Measurements from ENCODE around the gene PSMD9. TPM values are rescaled to one million over a fixed set of nuclear protein-coding genes. Genes with fewer than 3 reads are reported as not detected.

The PSMD9 gene
- total and polyA plus RNA-seq, 12 donors = 31.4 to 145 (median 55.7) TPM

DNA sequence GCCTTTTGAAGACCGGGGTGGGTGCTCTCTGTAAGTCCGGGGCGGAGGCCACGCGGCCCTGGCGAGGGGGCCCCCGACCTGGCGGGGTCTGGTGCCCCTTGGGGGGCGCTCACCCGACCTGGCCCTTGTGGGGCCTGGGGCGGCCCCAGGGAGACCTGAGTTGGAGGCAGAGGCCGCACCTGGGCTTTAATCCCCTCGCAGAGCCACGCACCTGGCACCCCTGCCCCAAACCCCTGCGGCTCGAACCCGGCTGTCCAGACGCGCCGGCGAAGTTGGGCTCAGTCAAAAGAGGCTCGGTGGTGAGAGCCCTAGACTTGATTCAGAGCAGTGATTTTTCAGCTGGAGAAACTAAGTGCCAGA, 30.1 kb downstream of the PSMD9 start:
- H3K27ac ChIP-seq = peak overlapping the region in 1 of 5 donors; percentile 66
- peak overlapping the region in 2 of 4 donors; percentile 40 to 63 for H3K4me3 ChIP-seq

DNA sequence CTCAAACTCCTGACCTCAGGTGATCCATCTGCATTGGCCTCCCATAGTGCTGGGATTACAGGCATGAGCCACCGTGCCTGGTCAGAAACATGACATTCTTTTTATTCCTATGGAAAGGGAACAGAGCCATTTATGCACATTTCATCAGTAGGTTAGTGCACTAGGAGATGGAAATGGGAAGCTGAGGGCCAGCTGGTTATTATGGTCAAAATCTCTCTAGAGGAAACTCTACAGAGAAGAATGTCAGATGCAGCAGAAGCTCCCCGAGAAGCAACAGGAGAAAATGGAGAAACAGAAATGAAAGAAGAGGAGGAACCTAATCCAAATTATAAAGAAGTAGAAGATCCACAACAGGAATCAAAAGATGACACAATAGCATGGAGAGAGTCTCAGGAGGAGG, 32.5 kb downstream of the PSMD9 start:
- intact Hi-C loops (cut with DNase I) = loop anchor here in 1 of 2 donors (10.0 kb wide), 1 partner anchor 204 kb away; no protein-coding TSS in a partner anchor
- Histone ChIP-seq H3K27me3 (no peaks in the 10 kb centered on the region), H3K4me3 (no peak overlapping the region), H3K36me3 (replicated peaks in 1 of 2) (peaks cover 0 to 15% of the 10 kb centered on the region in 2 donors), H3K27ac (no peak overlapping the region), H3K9me3 (replicated peaks in 1 of 3) (no peaks in the 10 kb centered on the region), H3K4me1 (replicated peaks in 1 of 2) (peaks cover 5% of the 10 kb centered on the region in 2 donors)
- no peak for DNase-seq
- WGBS, 4 donors = 72 to 91% (median 84%) methylated on average over 2 of the region's 2 CpGs
- TF ChIP-seq POLR2A (IDR thresholded peaks at IDR 0.05) = no peak
- TF ChIP-seq, protein P1, sequence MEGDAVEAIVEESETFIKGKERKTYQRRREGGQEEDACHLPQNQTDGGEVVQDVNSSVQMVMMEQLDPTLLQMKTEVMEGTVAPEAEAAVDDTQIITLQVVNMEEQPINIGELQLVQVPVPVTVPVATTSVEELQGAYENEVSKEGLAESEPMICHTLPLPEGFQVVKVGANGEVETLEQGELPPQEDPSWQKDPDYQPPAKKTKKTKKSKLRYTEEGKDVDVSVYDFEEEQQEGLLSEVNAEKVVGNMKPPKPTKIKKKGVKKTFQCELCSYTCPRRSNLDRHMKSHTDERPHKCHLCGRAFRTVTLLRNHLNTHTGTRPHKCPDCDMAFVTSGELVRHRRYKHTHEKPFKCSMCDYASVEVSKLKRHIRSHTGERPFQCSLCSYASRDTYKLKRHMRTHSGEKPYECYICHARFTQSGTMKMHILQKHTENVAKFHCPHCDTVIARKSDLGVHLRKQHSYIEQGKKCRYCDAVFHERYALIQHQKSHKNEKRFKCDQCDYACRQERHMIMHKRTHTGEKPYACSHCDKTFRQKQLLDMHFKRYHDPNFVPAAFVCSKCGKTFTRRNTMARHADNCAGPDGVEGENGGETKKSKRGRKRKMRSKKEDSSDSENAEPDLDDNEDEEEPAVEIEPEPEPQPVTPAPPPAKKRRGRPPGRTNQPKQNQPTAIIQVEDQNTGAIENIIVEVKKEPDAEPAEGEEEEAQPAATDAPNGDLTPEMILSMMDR (IDR thresholded peaks at IDR 0.05) = no peak

More for the DNA sequence above, 30.1 kb downstream of the PSMD9 start:
- 11 to 42% (median 28%) methylated on average over 10 to 22 of the region's 22 CpGs for WGBS, 4 donors
- H3K27me3 ChIP-seq = no peaks in the 10 kb centered on the region
- no peaks in the 10 kb centered on the region for H3K9me3 ChIP-seq (replicated peaks in 1 of 3)
- peaks cover 5% of the 10 kb centered on the region in 2 donors for H3K4me1 ChIP-seq (replicated peaks in 1 of 2)
- intact Hi-C loops (cut with DNase I) = no loop called here
- peaks cover 0 to 36% of the 10 kb centered on the region in 2 donors for H3K36me3 ChIP-seq (replicated peaks in 1 of 2)
- DNase-seq = no peak
- TF ChIP-seq, protein P1 (IDR thresholded peaks at IDR 0.05) = no peak
- no peak for TF ChIP-seq POLR2A (IDR thresholded peaks at IDR 0.05)

DNA sequence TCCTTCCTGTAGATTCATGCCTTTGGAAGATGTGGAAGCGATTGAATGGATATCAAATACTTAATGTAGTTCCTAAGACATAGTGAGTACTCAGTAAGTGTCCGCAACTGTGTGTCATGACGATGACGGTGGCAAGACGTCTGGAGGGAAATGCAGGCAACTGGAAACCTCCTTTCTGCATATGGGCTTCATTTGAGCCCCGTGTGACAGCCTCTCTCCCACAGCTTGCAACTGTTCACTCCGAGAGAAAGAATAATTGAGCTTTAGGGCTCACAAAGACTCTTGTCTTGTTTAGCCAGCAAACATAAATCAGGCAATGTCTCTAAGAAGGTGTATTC, 36.7 kb downstream of the PSMD9 start:
- Histone ChIP-seq H3K4me1 (replicated peaks in 1 of 2) (peaks cover 0 to 7% of the 10 kb centered on the region in 2 donors), H3K4me3 (no peak overlapping the region), H3K27ac (peak overlapping the region in 2 of 5 donors; percentile 66 to 69), H3K27me3 (no peaks in the 10 kb centered on the region), H3K36me3 (replicated peaks in 1 of 2) (no peaks in the 10 kb centered on the region), H3K9me3 (replicated peaks in 1 of 3) (no peaks in the 10 kb centered on the region)
- DNase-seq = no peak
- TF ChIP-seq, protein P1 (IDR thresholded peaks at IDR 0.05) = no peak
- no peak for TF ChIP-seq POLR2A (IDR thresholded peaks at IDR 0.05)
- WGBS, 4 donors = 48 to 68% (median 61%) methylated on average over 7 of the region's 7 CpGs
- intact Hi-C loops (cut with DNase I) = loop anchor here in 1 of 2 donors (10.0 kb wide), 1 partner anchor 199 kb away; no protein-coding TSS in a partner anchor

DNA sequence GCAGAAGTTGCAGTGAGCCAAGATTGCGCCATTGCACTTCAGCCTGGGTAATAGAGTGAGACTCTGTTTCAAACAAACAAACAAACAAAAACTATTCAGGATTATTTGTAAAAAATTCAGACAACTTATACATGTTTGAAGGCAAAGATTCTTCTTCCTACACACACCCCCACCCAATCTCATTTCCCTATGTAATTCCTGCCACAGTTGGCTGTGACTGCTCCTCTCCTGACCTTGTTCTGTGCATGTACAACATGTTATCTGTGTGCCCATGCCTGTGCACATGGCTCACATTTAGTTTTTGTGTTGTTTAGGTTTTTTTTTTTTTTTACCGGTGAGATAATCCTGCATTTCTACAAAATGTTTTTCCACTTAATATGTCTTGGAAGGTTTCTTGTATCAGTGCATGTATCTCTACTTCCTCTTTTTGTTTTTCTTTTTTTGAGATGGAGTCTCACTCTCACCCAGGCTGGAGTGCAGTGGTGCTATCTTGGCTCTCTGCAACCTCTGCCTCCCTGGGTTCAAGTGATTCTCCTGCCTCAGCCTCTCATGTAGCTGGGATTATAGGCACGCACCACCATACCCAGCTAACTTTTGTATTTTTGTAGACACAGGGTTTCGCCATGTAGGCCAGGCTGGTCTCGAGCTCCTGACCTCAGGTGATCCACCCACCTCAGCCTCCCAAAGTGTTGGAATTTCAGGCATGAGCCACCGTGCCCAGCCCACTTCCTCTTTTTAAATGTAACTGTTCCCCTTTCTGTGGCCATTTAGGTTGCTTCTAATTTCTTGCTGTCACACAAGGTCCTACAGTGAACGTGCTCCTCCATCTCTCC, 38.5 kb downstream of the PSMD9 start:
- Histone ChIP-seq H3K27me3 (no peaks in the 10 kb centered on the region), H3K4me1 (replicated peaks in 1 of 2) (peaks cover 0 to 7% of the 10 kb centered on the region in 2 donors), H3K27ac (no peak overlapping the region), H3K36me3 (replicated peaks in 1 of 2) (no peaks in the 10 kb centered on the region), H3K9me3 (replicated peaks in 1 of 3) (no peaks in the 10 kb centered on the region), H3K4me3 (no peak overlapping the region)
- intact Hi-C loops (cut with DNase I) = loop anchor here in 1 of 2 donors (10.0 kb wide), 1 partner anchor 198 kb away; no protein-coding TSS in a partner anchor
- TF ChIP-seq POLR2A (IDR thresholded peaks at IDR 0.05) = no peak
- TF ChIP-seq, protein P1 (IDR thresholded peaks at IDR 0.05) = no peak
- WGBS, 4 donors = 69 to 85% (median 79%) methylated on average over 7 of the region's 7 CpGs
- DNase-seq = no peak

Measured in adrenal gland (tissue), 12 donors.